ENCODE results near the gene DOCK2.

DOCK2 gene

DNA sequence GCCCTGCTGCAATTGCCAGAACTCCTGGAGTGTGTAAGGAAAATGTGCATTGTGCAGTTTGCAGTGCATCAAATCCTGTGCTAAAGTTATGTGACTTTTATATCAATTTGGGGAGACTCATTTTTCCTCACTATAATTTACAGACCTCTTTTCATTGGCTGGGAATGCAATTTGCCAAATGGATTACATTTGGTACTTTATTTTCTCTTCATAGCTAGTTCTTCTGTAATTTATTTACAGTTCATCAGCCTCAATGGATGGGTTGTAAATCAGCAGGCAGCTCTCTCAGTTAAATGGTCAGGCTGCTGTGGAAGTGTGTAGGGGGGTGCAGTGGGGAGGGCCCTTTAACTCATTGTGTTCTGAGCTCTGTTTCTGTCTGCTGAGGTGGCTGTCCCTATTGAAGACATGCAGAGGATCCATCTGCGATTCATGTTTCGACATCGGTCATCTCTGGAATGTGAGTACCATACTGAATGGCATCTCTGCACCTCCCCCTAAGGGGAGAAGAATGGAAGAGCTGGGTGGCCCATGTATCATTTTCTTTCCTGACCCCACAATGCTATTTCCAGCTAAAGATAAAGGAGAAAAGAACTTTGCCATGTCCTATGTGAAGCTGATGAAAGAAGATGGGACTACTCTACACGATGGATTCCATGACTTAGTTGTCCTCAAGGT is 74.6 kb downstream of the DOCK2 start:
- H3K4me2 ChIP-seq (ENCODE audit: low read depth, low read length, poor library complexity, severe bottlenecking), result no peak overlapping the region
- H4K20me1 ChIP-seq (ENCODE audit: insufficient read depth, low read length, poor library complexity, severe bottlenecking), result no peaks in the 10 kb centered on the region
- no peaks in the 10 kb centered on the region for H3K9me2 ChIP-seq (replicated peaks; ENCODE audit: low read depth, low read length)
- H3K4me1 ChIP-seq (ENCODE audit: insufficient read depth, low read length, poor library complexity, severe bottlenecking), result no peaks in the 10 kb centered on the region
- no peak overlapping the region for H3K9ac ChIP-seq (ENCODE audit: low read depth, low read length, poor library complexity, severe bottlenecking)
- H3K4me3 ChIP-seq (ENCODE audit: low read length, poor library complexity, severe bottlenecking), result no peak overlapping the region
- no peak for TF ChIP-seq EZH2phosphoT487 (IDR thresholded peaks at IDR 0.05; ENCODE audit: borderline replicate concordance)
- TF ChIP-seq, protein P1, sequence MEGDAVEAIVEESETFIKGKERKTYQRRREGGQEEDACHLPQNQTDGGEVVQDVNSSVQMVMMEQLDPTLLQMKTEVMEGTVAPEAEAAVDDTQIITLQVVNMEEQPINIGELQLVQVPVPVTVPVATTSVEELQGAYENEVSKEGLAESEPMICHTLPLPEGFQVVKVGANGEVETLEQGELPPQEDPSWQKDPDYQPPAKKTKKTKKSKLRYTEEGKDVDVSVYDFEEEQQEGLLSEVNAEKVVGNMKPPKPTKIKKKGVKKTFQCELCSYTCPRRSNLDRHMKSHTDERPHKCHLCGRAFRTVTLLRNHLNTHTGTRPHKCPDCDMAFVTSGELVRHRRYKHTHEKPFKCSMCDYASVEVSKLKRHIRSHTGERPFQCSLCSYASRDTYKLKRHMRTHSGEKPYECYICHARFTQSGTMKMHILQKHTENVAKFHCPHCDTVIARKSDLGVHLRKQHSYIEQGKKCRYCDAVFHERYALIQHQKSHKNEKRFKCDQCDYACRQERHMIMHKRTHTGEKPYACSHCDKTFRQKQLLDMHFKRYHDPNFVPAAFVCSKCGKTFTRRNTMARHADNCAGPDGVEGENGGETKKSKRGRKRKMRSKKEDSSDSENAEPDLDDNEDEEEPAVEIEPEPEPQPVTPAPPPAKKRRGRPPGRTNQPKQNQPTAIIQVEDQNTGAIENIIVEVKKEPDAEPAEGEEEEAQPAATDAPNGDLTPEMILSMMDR (conservative IDR thresholded peaks at IDR 0.05; ENCODE audit: low read length), result no peak
- no peaks in the 10 kb centered on the region for H3K27me3 ChIP-seq (ENCODE audit: insufficient read depth, low read length, poor library complexity, severe bottlenecking)
- H2AFZ ChIP-seq (ENCODE audit: low read length), result no peak overlapping the region
- H3K9me3 ChIP-seq (ENCODE audit: insufficient read depth, low read depth, low read length), result no peaks in the 10 kb centered on the region
- H3F3A ChIP-seq (ENCODE audit: low read depth), result no peaks in the 10 kb centered on the region
- peaks cover 72% of the 10 kb centered on the region; the same call in 1 of the 2 replicates for H3K36me3 ChIP-seq (ENCODE audit: insufficient read depth, low read length)
- H3K79me2 ChIP-seq (ENCODE audit: insufficient read depth, low read length), result no peaks in the 10 kb centered on the region

- Histone ChIP-seq H3K36me3 (ENCODE audit: insufficient read depth, low read length) (peaks cover 70% of the 10 kb centered on the region; the same call in 1 of the 2 replicates), H4K20me1 (ENCODE audit: insufficient read depth, low read length, poor library complexity, severe bottlenecking) (no peaks in the 10 kb centered on the region), H3K4me1 (ENCODE audit: insufficient read depth, low read length, poor library complexity, severe bottlenecking) (no peaks in the 10 kb centered on the region), H3K4me2 (ENCODE audit: low read depth, low read length, poor library complexity, severe bottlenecking) (no peak overlapping the region), H3K27me3 (ENCODE audit: insufficient read depth, low read length, poor library complexity, severe bottlenecking) (no peaks in the 10 kb centered on the region), H3K9me3 (ENCODE audit: insufficient read depth, low read depth, low read length) (no peaks in the 10 kb centered on the region), H3F3A (ENCODE audit: low read depth) (no peaks in the 10 kb centered on the region), H3K9me2 (replicated peaks; ENCODE audit: low read depth, low read length) (no peaks in the 10 kb centered on the region), H3K79me2 (ENCODE audit: insufficient read depth, low read length) (no peaks in the 10 kb centered on the region), H3K4me3 (ENCODE audit: low read length, poor library complexity, severe bottlenecking) (no peak overlapping the region), H2AFZ (ENCODE audit: low read length) (no peak overlapping the region), H3K9ac (ENCODE audit: low read depth, low read length, poor library complexity, severe bottlenecking) (no peak overlapping the region)
- TF ChIP-seq, protein P1 (conservative IDR thresholded peaks at IDR 0.05; ENCODE audit: low read length), result no peak
- TF ChIP-seq EZH2phosphoT487 (IDR thresholded peaks at IDR 0.05; ENCODE audit: borderline replicate concordance), result no peak
Observed at GRCh38 chr5:169712428-169712827, 75.4 kb downstream of the DOCK2 start.

GRCh38 chr5:169716287-169716686 is 79.2 kb downstream of the DOCK2 start:
- Histone ChIP-seq H3K9ac (ENCODE audit: low read depth, low read length, poor library complexity, severe bottlenecking) (no peak overlapping the region), H3K9me3 (ENCODE audit: insufficient read depth, low read depth, low read length) (no peaks in the 10 kb centered on the region), H3K4me2 (ENCODE audit: low read depth, low read length, poor library complexity, severe bottlenecking) (no peak overlapping the region), H2AFZ (ENCODE audit: low read length) (no peak overlapping the region), H4K20me1 (ENCODE audit: insufficient read depth, low read length, poor library complexity, severe bottlenecking) (no peaks in the 10 kb centered on the region), H3K4me3 (ENCODE audit: low read length, poor library complexity, severe bottlenecking) (no peak overlapping the region), H3K27me3 (ENCODE audit: insufficient read depth, low read length, poor library complexity, severe bottlenecking) (no peaks in the 10 kb centered on the region), H3F3A (ENCODE audit: low read depth) (no peaks in the 10 kb centered on the region), H3K36me3 (ENCODE audit: insufficient read depth, low read length) (peaks cover 68% of the 10 kb centered on the region; the same call in 1 of the 2 replicates), H3K9me2 (replicated peaks; ENCODE audit: low read depth, low read length) (no peaks in the 10 kb centered on the region), H3K4me1 (ENCODE audit: insufficient read depth, low read length, poor library complexity, severe bottlenecking) (no peaks in the 10 kb centered on the region), H3K79me2 (ENCODE audit: insufficient read depth, low read length) (no peaks in the 10 kb centered on the region)
- TF ChIP-seq, protein P1 (conservative IDR thresholded peaks at IDR 0.05; ENCODE audit: low read length), result no peak
- no peak for TF ChIP-seq EZH2phosphoT487 (IDR thresholded peaks at IDR 0.05; ENCODE audit: borderline replicate concordance)

All from Loucy (cell line).